Stimulated activated CD8-positive, alpha-beta memory T cell treated with anti-CD3 and anti-CD28 coated beads, Interleukin-15, amount 100 ng/mL, for 48 hours (primary cell): ENCODE results near the gene CGREF1.
A peak's percentile ranks its signal among the peaks of the same experiment; 100 is the strongest.
"Not testable (repeated sequence)": the region's sequence is repeated elsewhere in the genome, so short reads cannot be mapped to it uniquely, and the experiment has no call there.

Experiments used
- DNase-seq, 2 donors: peaks; one replicate each; pipeline ENCODE4 v3.0.0-alpha.2; 2020; ENCODE audit warnings: low read depth in 2 of 2

CGREF1 gene

GRCh38 chr2:27088634-27089033, 30.3 kb downstream of the CGREF1 start:
- DNase-seq = no peak

DNA sequence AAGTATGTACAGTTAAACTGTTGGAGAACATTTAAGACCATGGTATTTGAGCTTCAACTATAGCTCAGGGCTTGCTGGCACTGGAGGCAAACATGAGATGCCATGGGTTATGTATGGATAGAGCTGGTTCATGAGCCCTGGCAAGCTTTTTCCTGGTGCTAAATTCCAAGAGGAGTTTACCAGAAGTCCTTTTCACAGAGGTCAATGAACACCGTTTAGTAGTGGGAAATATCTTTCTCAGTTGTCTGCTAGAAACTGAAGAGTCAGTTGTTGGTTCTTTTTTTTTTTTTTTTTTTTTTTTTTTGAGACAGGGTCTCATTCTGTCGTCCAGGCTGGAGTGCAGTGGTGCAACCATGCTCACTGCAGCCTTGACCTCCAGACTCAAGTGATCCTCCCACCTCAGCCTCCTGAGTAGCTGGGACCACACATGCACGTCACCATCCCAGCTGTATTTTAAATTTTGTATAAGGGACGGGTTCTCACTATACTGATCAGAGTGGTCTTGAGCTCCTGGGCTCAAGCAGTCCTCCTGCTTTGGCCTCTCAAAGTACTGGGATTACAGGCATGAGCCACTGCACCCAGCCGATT, 31.0 kb downstream of the CGREF1 start:
- DNase-seq = no peak

DNA sequence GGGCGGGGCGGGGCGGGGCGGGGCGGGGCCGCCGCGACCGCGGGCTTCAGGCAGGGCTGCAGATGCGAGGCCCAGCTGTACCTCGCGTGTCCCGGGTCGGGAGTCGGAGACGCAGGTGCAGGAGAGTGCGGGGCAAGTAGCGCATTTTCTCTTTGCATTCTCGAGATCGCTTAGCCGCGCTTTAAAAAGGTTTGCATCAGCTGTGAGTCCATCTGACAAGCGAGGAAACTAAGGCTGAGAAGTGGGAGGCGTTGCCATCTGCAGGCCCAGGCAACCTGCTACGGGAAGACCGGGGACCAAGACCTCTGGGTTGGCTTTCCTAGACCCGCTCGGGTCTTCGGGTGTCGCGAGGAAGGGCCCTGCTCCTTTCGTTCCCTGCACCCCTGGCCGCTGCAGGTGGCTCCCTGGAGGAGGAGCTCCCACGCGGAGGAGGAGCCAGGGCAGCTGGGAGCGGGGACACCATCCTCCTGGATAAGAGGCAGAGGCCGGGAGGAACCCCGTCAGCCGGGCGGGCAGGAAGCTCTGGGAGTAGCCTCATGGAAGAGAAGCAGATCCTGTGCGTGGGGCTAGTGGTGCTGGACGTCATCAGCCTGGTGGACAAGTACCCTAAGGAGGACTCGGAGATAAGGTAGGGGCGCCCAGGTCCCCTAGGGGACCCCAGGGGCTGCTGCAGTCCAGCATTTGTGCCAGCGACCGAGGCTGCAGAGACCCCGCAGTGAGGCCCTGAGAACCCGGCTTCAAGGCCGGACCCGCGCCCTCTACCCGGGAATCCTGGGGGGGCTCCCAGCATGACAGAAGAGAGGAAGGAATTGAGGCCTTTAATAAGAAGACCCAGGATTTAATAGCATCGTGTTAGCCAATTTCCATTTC, 32.0 kb downstream of the CGREF1 start, which contains the start of gene KHK:
KHK (plus strand) TSS at position 49 of the 870 bp plus-strand sequence; CDS start at position 537, 488 bp downstream.
- no peak for DNase-seq

GRCh38 chr2:27086090-27086723, 32.7 kb downstream of the CGREF1 start:
- peak; percentile 96 to 98 for DNase-seq

GRCh38 chr2:27085673-27086089, 33.2 kb downstream of the CGREF1 start:
- DNase-seq = peak in 1 of 2 donors; percentile 25

- no peak for DNase-seq
Measured at GRCh38 chr2:27085062-27085672, 33.8 kb downstream of the CGREF1 start.

DNA sequence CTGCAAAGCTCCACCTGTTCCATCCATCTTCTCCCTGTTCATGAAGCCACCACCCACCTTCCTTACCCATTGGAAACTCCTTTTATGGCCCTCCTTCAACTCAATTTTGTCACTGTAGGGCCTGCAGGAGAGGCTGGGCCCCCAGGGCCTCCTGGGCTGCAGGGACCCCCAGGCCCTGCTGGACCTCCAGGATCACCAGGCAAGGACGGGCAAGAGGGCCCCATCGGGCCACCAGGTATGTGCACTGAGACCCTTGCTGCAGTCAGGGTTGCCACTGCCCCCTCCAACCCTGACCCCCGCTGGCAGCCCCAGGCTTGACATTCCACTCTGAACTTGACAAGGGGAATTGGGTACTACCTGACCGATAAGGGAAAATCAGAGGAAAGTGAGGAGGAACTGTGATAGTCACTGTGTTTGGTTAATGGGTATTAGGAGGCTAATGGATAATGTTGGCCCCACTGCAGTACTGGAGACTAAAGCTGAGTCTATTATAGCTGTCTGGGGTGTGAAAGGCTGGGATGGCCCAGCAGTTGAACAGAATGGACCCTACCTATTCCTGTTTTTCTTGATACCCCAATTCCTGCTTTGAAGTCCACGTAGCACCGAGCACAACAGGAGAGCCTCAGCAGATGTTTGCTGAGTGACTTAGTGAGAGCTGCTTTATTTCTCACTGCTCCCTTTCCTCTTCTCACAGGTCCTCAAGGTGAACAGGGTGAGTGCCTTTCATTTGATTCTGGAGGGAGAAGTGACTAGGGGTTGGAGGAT, 34.4 kb downstream of the CGREF1 start:
- DNase-seq = no peak

- DNase-seq = no peak
Measured at GRCh38 chr2:27083410-27084296, 35.3 kb downstream of the CGREF1 start.

GRCh38 chr2:27082773-27083409, 36.0 kb downstream of the CGREF1 start:
- DNase-seq = no peak

- no peak for DNase-seq
Measured at GRCh38 chr2:27081984-27082772, 36.8 kb downstream of the CGREF1 start.

DNA sequence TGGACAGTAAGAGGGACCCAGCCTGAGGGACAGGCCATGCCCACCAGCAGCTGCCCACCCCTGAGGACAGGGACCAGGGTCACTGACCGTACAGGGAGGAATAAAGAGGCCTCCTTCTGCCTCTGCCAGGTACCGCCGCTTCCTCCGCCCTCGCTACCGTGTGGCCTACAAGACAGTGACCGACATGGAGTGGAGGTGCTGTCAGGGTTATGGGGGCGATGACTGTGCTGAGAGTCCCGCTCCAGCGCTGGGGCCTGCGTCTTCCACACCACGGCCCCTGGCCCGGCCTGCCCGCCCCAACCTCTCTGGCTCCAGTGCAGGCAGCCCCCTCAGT, 38.4 kb downstream of the CGREF1 start:
- no peak for DNase-seq

DNA sequence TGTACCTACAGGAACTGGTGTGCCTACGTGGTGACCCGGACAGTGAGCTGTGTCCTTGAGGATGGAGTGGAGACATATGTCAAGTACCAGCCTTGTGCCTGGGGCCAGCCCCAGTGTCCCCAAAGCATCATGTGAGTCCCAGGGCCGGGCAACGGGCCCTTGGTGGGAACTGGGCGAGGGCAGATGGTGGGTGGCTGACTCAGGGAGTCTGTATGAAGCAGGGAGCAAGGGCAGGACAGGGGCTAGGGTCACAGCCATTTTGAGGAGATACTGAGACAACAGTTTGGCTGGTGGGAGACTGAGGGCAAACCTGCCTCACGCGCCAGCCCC, 38.8 kb downstream of the CGREF1 start:
- DNase-seq = no peak

DNA sequence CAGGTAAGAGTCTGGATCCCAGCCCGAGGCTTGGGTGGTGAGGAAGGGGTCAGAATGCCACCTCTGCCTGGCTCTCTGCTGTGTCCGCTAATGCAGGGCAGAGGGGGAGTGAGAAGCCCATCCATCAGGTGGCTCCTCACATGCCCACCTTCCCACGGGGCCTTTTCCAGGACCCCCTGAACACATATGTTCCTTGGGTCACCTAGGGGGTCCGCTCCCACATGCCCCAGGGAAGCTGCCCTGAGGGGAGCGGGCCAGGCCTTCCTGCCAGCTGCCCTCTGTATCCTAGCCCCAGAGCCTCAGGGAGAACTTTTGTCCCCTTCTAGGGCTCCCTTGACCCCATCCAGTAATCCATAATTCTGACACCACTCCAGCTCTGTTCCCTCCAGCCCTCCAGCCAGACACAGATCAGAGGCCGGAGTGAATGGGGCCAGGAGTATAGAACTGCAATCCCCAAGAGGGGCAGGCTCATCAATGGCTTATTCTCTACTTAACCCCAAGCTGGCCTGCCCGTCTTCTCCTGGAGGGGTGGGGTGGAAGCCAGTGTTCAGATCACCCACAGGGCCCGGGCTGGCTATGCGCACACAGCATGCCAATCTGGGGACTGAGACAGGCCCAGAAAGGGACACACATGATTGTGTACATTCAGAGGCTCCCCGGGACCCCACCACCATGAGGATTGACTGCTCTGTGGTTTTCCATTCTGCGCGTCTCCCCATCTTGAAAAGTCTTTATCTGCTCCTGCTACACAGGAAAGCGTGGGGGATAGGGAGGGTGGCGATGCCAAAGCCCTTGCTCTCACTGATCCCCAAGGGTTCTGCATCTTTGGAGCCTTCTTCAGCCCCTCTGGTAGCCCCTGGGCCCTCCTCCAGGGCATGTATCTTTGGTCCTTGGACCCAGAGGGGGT, 39.4 kb downstream of the CGREF1 start:
- no peak for DNase-seq

- DNase-seq = no peak
Measured at GRCh38 chr2:27078267-27079194, 40.4 kb downstream of the CGREF1 start, which contains the start of gene EMILIN1. Gene EMILIN1 (plus strand): TSS chr2:27078615. CDS start chr2:27079066, 451 bp downstream.

GRCh38 chr2:27077231-27077630, 41.7 kb downstream of the CGREF1 start:
- no peak for DNase-seq

- no peak for DNase-seq
Measured at GRCh38 chr2:27076323-27076722, 42.6 kb downstream of the CGREF1 start.

DNA sequence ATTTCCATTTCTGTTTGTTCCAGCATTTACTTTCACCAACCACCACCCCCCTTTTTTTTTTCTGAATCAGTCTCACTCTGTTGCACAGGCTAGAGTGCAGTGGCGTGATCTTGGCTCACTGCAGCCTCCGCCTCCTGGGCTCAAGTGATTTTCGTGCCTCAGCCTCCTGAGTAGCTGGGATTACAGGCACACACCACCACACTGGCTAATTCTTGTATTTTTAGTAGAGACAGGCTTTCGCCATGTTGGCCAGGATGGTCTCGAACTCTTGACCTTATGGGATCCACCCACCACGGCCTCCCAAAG, 43.4 kb downstream of the CGREF1 start:
- DNase-seq = not testable (repeated sequence)
